ENCODE data around the gene PSMB7. TPM values are rescaled to one million over a fixed set of nuclear protein-coding genes. Genes with fewer than 3 reads are reported as not detected.
A peak's percentile ranks its signal among the peaks of the same experiment; 100 is the strongest.

Gene PSMB7
- total RNA-seq, 4 donors from 2014 or later, result 125 to 226 (median 176) TPM

DNA sequence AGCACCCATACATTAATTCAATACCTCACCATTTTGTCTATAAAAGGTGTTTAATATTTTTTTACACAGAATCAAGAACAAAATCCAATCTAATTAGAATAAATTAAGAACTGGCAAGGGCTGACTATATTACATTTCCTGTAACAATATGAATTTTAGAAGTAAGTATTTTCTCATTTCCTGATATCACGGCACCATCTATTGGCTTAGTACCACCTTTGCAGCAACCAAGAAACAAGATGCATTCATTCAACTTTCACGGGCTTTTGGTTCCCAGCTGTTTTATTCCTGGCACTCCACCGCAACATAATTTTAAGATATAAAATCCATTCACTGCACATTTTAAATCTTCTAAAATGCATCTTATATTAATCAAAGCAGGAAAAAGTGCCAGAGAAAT, 20.6 kb downstream of the PSMB7 start:
- Histone ChIP-seq H3K9me3 (no peaks in the 10 kb centered on the region), H3K27me3 (no peaks in the 10 kb centered on the region), H3K36me3 (peaks cover 4% of the 10 kb centered on the region), H3K4me3 (no peak overlapping the region), H3K4me1 (peaks cover 43% of the 10 kb centered on the region), H3K27ac (no peak overlapping the region)
- TF ChIP-seq POLR2AphosphoS5 (IDR thresholded peaks at IDR 0.05) (no peak), POLR2A (IDR thresholded peaks at IDR 0.05) (no peak), EP300 (IDR thresholded peaks at IDR 0.05) (no peak)
- TF ChIP-seq, protein P1, sequence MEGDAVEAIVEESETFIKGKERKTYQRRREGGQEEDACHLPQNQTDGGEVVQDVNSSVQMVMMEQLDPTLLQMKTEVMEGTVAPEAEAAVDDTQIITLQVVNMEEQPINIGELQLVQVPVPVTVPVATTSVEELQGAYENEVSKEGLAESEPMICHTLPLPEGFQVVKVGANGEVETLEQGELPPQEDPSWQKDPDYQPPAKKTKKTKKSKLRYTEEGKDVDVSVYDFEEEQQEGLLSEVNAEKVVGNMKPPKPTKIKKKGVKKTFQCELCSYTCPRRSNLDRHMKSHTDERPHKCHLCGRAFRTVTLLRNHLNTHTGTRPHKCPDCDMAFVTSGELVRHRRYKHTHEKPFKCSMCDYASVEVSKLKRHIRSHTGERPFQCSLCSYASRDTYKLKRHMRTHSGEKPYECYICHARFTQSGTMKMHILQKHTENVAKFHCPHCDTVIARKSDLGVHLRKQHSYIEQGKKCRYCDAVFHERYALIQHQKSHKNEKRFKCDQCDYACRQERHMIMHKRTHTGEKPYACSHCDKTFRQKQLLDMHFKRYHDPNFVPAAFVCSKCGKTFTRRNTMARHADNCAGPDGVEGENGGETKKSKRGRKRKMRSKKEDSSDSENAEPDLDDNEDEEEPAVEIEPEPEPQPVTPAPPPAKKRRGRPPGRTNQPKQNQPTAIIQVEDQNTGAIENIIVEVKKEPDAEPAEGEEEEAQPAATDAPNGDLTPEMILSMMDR (IDR thresholded peaks at IDR 0.05), result no peak
- 75% methylated on average over 3 of the region's 3 CpGs for WGBS
- DNase-seq (ENCODE audit: low spot score in 2 of 2), result no peak

GRCh38 chr9:124394167-124394566, 21.1 kb downstream of the PSMB7 start:
- Histone ChIP-seq H3K27me3 (no peaks in the 10 kb centered on the region), H3K4me3 (no peak overlapping the region), H3K27ac (no peak overlapping the region), H3K9me3 (no peaks in the 10 kb centered on the region), H3K4me1 (peaks cover 39% of the 10 kb centered on the region), H3K36me3 (peaks cover 4% of the 10 kb centered on the region)
- TF ChIP-seq POLR2A (IDR thresholded peaks at IDR 0.05) (no peak), EP300 (IDR thresholded peaks at IDR 0.05) (no peak), POLR2AphosphoS5 (IDR thresholded peaks at IDR 0.05) (no peak)
- TF ChIP-seq, protein P1 (IDR thresholded peaks at IDR 0.05), result no peak
- 79% methylated on average over 2 of the region's 2 CpGs for WGBS
- DNase-seq (ENCODE audit: low spot score in 2 of 2), result no peak

DNA sequence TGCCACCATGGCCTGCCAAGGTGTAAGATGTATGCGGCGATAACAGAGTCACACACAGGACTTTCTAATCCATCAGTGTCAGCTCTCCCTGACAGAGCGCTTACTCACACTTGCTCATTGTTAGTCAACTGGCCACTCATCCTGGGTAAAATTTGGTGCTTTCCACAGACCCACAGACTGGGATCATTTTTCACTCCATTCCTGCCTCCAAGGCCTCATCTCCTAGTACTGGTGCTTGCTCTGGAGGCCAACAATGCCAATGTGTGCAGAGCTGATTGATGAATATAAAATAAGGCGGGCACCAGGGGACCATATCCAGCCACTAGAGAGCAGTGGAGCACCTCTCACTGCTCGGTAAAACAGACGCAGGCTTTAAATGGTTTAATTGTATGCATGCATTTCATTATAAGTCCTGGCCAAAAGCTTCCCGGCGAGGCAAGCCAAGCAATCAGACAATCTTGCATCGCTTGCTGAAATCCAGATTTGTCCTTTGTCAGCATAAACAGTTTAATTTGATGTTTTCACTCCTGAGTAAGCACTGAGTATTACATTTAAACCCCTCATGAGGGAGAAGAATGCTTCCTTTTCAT, 22.3 kb downstream of the PSMB7 start:
- Histone ChIP-seq H3K9me3 (no peaks in the 10 kb centered on the region), H3K27me3 (no peaks in the 10 kb centered on the region), H3K27ac (no peak overlapping the region), H3K4me3 (no peak overlapping the region), H3K36me3 (peaks cover 4% of the 10 kb centered on the region), H3K4me1 (peaks cover 40% of the 10 kb centered on the region)
- 27% methylated on average over 9 of the region's 9 CpGs for WGBS
- TF ChIP-seq, protein P1 (IDR thresholded peaks at IDR 0.05), result peak in 1 of 2 donors; percentile 30
- TF ChIP-seq POLR2A (IDR thresholded peaks at IDR 0.05) (no peak), POLR2AphosphoS5 (IDR thresholded peaks at IDR 0.05) (no peak), EP300 (IDR thresholded peaks at IDR 0.05) (no peak)
- no peak for DNase-seq (ENCODE audit: low spot score in 2 of 2)

GRCh38 chr9:124392254-124392870, 22.9 kb downstream of the PSMB7 start:
- Histone ChIP-seq H3K4me1 (peaks cover 40% of the 10 kb centered on the region), H3K9me3 (no peaks in the 10 kb centered on the region), H3K4me3 (no peak overlapping the region), H3K36me3 (peaks cover 4% of the 10 kb centered on the region), H3K27me3 (no peaks in the 10 kb centered on the region), H3K27ac (no peak overlapping the region)
- DNase-seq (ENCODE audit: low spot score in 2 of 2), result no peak
- WGBS, result 74% methylated on average over 8 of the region's 12 CpGs
- TF ChIP-seq POLR2AphosphoS5 (IDR thresholded peaks at IDR 0.05) (no peak), EP300 (IDR thresholded peaks at IDR 0.05) (no peak), POLR2A (IDR thresholded peaks at IDR 0.05) (no peak)
- TF ChIP-seq, protein P1 (IDR thresholded peaks at IDR 0.05), result no peak

DNA sequence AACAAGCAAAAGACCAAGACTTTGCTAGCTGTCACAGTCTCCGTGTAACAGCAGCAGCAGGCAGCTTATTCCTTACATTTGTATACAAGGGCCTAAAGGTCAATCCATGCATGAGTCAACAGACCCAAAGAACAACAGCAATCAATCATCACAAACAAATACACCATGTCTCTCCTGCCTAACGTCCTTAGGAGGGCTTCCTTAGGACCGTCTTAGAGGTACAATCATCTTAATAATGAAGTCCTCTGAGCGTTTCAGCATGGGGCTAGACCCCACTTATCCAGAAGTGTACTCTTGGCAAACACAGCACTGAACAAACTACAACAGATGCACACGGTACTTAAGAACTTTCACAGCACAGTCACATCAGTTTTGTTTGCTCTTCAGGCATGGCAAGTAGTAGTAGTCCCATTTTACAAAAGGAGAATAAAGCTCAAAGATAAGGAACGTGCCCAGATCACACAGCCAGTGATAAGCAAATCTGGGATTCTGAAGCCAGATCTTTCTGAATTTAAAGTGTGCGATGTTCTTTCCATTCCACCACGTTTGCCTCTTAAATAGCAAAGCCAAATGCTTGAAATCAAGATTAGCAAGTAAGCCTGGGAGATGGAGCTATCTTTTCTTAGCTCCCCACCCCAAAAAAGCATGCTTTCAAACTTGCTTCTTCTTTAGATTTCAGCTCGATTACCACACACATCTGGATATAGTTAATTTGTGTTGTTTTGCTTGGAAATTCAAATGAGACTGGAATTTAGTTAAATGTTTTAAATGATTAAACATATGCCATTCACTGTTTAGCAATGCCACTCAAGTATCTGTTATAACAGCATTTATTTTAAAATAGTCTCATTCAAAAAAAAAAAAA, 24.2 kb downstream of the PSMB7 start:
- Histone ChIP-seq H3K36me3 (no peaks in the 10 kb centered on the region), H3K4me1 (peaks cover 40% of the 10 kb centered on the region), H3K27ac (no peak overlapping the region), H3K4me3 (no peak overlapping the region), H3K9me3 (no peaks in the 10 kb centered on the region), H3K27me3 (no peaks in the 10 kb centered on the region)
- 57% methylated on average over 9 of the region's 9 CpGs for WGBS
- TF ChIP-seq POLR2AphosphoS5 (IDR thresholded peaks at IDR 0.05), result no peak
- TF ChIP-seq POLR2A (IDR thresholded peaks at IDR 0.05), result no peak
- TF ChIP-seq, protein P1 (IDR thresholded peaks at IDR 0.05), result no peak
- TF ChIP-seq EP300 (IDR thresholded peaks at IDR 0.05), result no peak
- no peak for DNase-seq (ENCODE audit: low spot score in 2 of 2)
